Fibroblast of skin of left biceps (primary cell): ENCODE measurements around the gene CSRP3.
A peak's percentile ranks its signal among the peaks of the same experiment; 100 is the strongest.

Experiments used
- DNase-seq, 2 experiments: peaks; one replicate each; pipeline ENCODE4 v3.0.0-alpha.2; 2013; ENCODE audit warnings: low read depth in 2 of 2

Gene CSRP3

GRCh38 chr11:19225581-19225980 lies 23.8 kb upstream of the CSRP3 start:
- DNase-seq: no peak

- no peak for DNase-seq
These were observed 23.3 kb upstream of the CSRP3 start for GRCh38 chr11:19225123-19225522.

GRCh38 chr11:19220903-19221724 lies 19.3 kb upstream of the CSRP3 start:
- DNase-seq: no peak

- no peak for DNase-seq
These were observed 17.1 kb upstream of the CSRP3 start for GRCh38 chr11:19218786-19219460.

- no peak for DNase-seq
These were observed 16.4 kb upstream of the CSRP3 start for GRCh38 chr11:19218216-19218615.

GRCh38 chr11:19216709-19217374 lies 15.1 kb upstream of the CSRP3 start:
- DNase-seq: no peak

GRCh38 chr11:19216021-19216420 lies 14.2 kb upstream of the CSRP3 start:
- no peak for DNase-seq

GRCh38 chr11:19209617-19210370 lies 8.0 kb upstream of the CSRP3 start:
- DNase-seq: no peak

- no peak for DNase-seq
These were observed 7.3 kb upstream of the CSRP3 start for GRCh38 chr11:19208959-19209546.

GRCh38 chr11:19208181-19208580 lies 6.4 kb upstream of the CSRP3 start:
- no peak for DNase-seq

- no peak for DNase-seq
These were observed 3.1 kb upstream of the CSRP3 start for GRCh38 chr11:19204836-19205235.

GRCh38 chr11:19200410-19201201 lies 1.2 kb downstream of the CSRP3 start:
- peak; percentile 10 to 20 for DNase-seq

GRCh38 chr11:19199771-19200170 lies 2.0 kb downstream of the CSRP3 start:
- DNase-seq: no peak

GRCh38 chr11:19199048-19199447 lies 2.7 kb downstream of the CSRP3 start:
- DNase-seq: no peak

- no peak for DNase-seq
These were observed 5.4 kb downstream of the CSRP3 start for GRCh38 chr11:19196432-19196831.

GRCh38 chr11:19194620-19195308 lies 7.0 kb downstream of the CSRP3 start:
- DNase-seq: no peak

GRCh38 chr11:19193916-19194315 lies 7.9 kb downstream of the CSRP3 start:
- DNase-seq: no peak

GRCh38 chr11:19191530-19192169 lies 10.1 kb downstream of the CSRP3 start:
- DNase-seq: no peak

- no peak for DNase-seq
These were observed 13.9 kb downstream of the CSRP3 start for GRCh38 chr11:19187833-19188258.
